Stimulated activated CD8-positive, alpha-beta memory T cell treated with anti-CD3 and anti-CD28 coated beads, Interleukin-7, amount 100 ng/mL, for 48 hours (primary cell): ENCODE measurements around the gene ERBB2.
A peak's percentile ranks its signal among the peaks of the same experiment; 100 is the strongest.

Experiments used
- DNase-seq, 2 donors: peaks; one replicate each; pipeline ENCODE4 v3.0.0-alpha.2; 2020; ENCODE audit warnings: low read depth in 1 of 2; ENCODE audit errors: extremely low read depth in 1 of 2

The ERBB2 gene

DNA sequence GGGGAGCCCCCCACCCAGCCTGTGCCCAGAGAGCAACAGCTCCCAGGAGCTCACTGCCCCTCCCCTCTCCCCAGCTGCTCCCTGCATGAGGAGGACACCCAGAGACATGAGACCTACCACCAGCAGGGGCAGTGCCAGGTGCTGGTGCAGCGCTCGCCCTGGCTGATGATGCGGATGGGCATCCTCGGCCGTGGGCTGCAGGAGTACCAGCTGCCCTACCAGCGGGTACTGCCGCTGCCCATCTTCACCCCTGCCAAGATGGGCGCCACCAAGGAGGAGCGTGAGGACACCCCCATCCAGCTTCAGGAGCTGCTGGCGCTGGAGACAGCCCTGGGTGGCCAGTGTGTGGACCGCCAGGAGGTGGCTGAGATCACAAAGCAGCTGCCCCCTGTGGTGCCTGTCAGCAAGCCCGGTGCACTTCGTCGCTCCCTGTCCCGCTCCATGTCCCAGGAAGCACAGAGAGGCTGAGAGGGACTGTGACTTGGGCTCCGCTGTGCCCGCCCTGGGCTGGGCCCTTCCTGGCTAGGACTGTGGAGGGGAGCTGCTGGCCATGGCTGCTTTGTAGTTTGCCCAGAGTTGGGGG lies 34.1 kb upstream of the ERBB2 start:
- DNase-seq, result no peak

DNA sequence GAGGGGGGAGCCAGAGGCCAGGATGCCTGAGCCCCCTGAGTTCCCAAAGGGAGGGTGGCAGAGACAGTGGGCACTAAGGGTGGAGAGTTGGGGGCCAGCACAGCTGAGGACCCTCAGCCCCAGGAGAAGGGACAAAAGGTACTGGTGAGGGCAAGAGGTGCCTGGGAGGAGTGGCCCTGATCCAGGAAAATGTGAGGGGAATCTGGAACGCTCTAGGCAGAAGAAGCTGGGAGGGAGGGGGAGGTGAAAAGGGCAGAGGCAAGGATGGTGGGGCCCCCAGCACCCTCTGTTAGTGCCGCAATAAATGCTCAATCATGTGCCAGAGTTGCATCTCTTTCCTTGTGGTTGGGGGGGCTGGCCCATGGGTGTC lies 33.6 kb upstream of the ERBB2 start:
- no peak for DNase-seq

DNA sequence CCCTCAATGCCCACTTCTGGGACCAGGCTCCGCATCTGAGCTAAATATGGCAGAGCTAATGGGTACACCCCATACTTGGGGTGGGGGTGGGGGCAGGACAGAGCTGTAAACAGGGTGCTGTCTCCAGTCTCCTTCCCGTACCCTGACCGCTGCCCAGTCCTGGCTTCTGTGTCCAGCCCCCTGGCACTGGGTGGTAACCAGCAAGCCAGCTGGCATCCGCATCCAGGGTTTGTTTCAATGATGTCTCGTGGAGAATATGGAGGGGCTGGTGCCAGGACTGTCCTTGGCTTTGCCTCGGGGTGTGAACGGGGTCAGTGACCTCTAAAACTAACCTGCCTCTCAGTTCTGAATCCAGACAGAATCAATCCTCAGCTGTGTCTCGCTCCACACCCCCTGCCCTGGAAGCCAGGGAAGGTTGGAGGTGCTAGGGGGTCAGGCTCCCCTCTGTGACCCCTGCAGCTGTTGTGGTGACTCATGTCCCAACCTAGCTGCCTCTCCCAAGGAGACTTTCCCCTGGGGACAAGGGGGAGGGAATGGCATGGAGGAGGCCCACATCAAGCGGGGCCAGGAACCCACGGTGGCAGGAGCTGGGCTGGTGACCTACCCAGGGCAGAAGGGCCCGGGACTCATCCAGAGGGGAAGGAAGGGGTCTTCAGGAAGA lies 33.1 kb upstream of the ERBB2 start:
- DNase-seq, result no peak

DNA sequence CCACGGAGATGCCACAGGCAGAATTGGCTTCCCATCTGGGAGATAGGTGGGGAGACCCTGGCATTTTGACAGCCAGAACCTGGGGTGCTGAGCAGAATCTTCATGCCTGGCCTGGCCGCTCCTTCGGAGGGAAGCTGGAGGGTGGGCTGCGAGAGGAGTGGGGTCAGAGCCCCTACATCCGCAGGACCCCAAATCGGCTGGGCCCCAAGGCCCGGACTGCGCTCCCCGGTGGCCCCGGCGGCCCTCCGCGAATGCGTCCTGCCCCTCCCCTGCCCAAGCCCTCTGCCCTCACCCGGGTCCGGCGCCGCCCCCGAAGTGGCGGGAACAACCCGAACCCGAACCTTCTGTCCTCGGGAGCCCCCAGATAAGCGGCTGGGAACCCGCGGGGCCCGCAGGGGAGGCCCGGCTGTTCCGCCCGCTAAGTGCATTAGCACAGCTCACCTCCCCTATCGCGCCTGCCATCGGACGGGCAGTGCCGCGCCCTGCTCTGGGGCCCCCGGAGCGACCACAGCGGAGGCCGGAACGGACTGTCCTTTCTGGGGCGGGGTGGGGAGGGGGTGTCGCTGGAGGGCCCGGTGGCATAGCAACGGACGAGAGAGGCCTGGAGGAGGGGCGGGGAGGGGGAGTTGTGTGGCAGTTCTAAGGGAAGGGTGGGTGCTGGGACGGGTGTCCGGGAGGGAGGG lies 32.5 kb upstream of the ERBB2 start:
- no peak for DNase-seq

DNA sequence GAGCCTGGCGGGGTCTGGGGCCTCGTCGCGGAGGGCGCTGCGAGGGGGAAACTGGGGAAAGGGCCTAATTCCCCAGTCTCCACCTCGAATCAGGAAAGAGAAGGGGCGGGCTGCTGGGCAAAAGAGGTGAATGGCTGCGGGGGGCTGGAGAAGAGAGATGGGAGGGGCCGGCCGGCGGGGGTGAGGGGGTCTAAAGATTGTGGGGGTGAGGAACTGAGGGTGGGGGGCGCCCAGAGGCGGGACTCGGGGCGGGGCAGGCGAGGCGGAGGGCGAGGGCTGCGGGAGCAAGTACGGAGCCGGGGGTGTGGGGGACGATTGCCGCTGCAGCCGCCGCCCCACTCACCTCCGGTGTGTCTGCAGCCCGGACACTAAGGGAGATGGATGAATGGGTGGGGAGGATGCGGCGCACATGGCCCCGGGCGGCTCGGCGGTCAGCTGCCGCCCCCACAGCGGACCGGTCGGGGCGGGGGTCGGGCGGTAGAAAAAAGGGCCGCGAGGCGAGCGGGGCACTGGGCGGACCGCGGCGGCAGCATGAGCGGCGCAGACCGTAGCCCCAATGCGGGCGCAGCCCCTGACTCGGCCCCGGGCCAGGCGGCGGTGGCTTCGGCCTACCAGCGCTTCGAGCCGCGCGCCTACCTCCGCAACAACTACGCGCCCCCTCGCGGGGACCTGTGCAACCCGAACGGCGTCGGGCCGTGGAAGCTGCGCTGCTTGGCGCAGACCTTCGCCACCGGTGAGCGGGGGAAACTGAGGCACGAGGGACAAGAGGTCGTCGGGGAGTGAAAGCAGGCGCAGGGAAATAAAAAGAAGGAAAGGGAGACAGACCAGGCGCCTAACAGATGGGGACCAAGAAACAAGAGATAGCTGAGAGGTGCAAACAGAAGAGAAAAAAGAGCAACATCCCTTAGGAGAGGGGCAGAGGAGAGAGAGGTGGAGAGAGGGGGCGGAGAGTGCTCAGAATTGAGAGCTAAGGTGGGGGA lies 31.6 kb upstream of the ERBB2 start, which contains the start of gene PNMT:
Gene PNMT (plus strand): TSS at position 509 of the 980 bp plus-strand sequence. CDS start 23 bp downstream, at position 532.
- peak in 1 of 2 donors; percentile 55 for DNase-seq

DNA sequence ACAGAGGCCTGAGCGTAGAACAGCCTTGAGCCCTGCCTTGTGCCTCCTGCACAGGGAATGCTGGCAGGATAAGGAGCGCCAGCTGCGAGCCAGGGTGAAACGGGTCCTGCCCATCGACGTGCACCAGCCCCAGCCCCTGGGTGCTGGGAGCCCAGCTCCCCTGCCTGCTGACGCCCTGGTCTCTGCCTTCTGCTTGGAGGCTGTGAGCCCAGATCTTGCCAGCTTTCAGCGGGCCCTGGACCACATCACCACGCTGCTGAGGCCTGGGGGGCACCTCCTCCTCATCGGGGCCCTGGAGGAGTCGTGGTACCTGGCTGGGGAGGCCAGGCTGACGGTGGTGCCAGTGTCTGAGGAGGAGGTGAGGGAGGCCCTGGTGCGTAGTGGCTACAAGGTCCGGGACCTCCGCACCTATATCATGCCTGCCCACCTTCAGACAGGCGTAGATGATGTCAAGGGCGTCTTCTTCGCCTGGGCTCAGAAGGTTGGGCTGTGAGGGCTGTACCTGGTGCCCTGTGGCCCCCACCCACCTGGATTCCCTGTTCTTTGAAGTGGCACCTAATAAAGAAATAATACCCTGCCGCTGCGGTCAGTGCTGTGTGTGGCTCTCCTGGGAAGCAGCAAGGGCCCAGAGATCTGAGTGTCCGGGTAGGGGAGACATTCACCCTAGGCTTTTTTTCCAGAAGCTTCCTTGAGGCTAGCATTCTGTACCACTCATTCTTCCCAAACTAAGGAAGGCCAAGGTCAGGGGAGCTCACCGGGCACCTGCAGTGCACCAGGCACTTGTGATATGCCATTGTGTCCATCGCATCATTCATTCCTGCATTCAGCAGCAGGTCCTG lies 29.7 kb upstream of the ERBB2 start:
- no peak for DNase-seq

DNA sequence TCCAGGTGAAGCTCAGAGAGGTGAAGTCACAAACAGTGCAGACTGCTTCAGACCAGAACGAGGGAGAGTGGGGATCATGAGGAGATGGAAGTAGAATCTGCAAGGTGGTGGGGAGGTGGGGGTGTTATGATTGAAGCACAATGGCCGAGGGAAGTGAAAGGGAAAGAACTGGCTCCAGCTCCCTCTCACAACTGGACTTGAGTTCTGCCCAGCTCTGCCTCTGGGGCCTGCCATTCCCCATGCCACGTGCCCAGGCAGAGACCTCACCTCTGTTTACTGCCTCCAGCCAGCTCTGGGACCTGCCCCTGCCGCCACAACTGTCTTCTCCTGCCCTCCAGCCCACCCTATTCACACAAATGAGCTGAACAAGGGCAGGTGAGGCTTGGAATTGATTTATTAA lies 29.1 kb upstream of the ERBB2 start:
- no peak for DNase-seq

DNA sequence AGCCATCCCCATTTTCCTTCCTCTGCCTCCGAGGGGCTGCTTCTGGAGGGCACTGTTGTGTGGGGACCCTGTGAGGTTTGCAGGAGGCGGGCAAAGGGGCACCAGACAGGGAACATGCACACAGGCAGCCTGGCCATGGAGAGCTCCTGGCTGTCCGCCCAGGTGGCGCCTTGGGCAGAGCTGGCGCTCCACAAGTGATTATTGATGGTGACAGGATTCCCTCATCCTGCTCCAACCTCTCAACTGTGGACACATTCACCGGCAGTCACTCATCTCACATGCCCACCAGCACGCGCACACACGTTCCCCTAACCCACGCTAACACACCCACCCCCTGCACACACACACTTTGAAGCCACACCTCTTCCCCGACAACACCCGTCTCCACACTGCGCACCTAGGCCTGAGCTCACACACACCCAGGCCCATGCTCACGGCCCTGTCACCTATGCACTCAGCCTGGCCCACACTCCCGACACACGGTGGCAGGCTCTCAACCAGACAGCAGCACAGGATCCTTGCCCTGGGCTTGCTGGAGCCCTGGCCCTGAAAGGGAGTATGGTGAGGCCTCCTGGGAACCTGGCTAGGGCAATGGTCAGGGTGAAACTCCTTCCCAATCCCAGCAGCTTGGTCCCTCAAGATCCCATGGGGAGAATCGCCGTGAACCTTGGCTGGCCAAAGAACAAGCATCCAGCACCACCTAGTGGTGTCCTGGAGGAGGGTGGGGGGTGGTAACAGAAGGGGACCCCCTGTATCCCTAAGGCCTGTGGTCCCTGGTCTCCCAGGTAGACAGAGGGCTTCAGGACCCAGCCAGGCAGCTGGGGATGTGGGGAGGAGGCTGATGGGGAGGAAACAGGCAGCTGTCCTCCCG lies 28.0 kb upstream of the ERBB2 start:
- DNase-seq, result no peak

DNA sequence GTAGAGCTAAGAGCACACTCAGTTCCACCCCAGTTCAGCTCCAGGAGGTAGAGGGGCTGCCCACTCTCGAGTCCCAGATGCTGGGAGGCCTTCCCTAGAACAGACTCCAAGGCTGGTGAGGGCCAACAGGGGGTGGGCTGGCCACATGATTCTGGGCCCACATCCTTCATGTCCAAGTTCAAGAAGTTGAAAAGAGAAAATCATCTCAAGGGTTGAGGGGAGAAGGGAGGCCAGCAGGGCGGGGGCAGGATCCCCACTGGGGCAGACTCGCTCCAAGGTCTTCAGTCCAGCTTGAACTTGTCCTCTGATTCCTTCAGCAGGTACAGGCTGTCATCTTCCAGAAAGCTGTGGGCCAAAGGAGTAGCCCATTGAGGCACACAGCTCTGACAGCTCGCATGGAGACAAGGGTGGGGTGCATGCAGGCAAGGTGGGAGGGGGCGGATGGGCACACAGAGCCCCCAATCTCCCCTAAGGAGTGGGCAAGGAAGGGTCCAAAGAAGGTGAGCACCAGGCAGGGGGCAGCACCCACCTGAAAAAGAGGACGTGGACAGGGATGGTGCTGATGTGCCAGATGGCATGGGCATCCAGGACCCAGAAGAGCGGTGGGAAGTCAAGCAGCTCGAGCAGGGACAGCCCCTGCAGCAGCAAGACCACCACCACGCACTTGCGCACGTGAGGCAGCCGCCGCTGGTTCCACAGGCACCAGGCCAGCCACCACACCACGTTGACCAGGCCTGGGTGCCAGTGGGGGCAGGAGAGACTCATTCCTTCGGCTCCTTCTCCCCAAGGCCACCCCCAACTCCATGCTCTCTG lies 27.1 kb upstream of the ERBB2 start:
- no peak for DNase-seq

DNA sequence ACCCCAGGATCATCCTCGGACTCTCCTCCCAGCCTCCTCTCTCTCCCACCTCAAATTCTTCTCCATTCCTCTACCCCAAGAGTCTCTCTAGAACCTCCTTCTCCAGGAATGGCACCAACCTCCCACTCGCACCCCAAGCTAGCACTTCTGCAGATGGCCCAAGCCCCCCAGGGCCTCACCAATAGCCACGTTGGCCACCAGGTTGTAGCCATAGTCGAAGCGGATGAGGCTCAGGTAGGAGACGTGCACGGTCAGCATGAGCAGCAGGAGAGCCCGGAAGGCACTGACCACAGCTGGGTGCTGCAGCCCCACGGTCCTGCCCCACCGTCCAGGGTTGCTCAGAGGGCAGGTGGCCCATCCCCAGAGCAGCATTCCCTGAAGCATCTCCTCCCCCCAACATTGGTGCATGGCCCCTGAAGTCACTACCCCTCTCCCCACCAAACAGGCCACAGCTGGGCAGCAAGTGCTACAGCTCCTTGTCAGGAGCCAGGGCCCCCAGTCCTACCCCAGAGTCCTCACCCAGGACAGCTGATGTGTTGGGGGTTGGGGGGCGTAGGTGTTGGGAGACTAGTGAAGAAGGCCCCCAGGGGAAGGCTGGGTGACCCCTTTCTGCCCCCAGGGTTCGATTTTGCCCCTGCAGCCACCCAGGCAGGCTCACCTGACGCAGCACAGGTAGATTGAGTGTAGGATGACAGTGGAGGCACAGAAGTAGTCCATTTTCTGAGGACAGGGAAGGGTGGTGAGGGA lies 26.4 kb upstream of the ERBB2 start:
- no peak for DNase-seq

DNA sequence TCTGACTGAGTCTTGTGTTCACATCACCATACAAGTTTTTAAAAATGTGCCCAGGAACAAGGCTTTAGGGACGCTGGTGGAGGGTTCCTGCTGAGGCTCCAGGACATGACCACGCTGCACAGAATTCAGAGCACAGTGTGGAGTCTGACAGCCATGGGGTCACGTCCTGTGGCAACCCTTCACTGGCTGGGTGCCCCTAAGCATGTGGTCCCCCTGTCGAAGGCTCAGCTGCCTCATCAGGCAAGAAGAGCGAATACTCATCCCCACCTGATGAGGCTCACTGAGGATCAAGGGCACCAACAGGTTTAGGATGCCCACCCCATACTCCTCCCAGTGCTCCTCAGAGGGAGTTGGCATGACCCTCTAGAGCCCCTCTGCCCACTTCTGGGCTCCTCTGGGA lies 25.7 kb upstream of the ERBB2 start:
- no peak for DNase-seq

DNA sequence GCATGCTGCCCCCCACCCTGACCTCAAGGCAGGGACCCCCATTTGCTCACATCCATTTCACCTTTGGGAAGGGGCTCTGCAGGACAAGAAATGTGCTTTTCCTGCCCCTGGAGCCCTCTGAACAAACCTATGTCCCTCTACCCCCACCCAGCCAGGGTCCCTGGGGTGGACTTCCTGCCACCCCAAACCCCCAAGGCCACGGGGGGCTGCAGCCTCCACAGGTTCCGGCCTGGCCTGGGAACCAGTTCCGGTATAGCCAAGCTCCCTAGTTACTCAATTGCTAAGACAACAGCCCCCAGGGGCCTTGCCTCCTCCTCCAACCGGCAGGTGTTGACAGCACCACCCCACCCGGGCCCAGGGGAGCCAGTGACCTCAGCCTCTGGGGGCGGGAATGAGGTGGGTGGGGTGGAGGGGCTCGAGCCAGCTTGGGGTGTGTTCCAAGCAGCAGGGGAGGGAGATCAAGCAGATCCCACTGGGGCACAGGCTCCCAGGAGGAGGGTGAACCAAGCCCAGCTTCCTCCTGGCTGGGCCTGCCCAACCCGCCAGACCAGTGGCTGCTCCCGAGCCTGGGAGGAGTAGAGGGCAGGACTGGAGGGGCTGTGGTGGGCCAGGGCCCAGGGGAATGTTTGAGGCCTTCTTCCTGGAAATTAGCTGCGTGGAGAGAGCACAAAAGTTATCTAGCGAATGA lies 25.0 kb upstream of the ERBB2 start:
- DNase-seq, result no peak

DNA sequence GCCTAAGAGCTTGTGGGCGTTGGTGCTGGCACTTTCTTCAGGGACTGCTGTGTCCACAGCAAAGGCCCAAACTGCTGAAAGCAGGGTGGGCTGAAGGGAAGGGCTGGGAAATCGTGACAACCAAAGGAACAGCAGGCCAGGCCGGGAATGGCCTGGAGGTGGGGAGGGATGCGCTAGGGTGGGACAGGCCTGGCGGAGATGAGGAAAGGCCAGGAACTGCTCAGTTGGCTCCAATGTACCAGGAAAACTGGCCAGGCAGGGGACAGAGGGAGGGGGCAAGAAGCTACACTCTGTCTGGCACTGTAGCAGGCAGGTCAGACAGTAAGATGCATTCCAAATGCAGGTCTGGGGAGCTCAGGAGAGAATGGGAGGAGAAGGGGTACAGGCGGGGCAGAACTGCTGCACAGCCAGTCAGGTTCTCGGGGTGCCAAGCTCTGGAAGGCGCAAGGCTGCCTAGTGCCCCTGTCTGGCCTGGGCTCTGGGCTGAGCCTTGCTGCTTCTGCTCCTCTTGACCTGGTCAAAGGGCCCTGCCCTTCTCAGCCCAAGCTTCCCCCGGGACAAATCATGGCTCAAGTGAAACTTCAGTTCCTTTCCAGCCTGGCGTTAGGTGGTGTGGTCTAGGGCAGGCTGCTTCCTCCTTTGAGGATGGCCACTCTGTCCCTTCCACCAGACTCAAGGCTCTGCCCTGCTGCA lies 24.3 kb upstream of the ERBB2 start:
- DNase-seq, result no peak

DNA sequence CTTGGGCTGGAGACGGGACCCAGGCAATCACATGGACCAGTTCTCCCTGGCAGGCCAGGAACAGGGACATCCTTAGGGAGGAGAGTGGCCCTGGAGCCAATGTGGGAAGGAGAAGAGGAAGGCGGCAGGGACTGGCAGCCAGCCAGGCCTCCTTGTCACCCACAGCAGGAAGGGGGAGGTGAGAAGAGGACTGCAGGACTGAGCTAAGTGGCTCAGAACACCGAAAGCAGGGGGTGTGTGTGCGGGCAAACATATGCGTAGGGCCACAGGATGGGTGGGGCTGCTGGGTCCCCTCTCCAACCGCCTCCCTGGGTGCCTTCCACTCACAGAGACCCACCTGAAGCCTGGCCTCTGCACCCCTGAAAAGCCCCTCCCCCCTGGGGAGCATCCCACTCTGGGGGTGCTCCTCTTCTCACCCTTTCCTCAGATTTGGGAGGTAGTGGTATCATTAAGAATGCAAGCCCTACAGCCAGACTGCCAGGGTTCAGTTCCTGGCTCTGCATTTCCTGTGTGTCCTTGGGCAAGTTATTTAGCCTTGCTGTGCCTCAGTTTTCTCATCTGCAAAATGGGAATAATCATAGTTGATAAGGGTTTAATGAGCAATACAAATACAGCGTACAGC lies 23.6 kb upstream of the ERBB2 start:
- peak in 1 of 2 donors; percentile 29 for DNase-seq

DNA sequence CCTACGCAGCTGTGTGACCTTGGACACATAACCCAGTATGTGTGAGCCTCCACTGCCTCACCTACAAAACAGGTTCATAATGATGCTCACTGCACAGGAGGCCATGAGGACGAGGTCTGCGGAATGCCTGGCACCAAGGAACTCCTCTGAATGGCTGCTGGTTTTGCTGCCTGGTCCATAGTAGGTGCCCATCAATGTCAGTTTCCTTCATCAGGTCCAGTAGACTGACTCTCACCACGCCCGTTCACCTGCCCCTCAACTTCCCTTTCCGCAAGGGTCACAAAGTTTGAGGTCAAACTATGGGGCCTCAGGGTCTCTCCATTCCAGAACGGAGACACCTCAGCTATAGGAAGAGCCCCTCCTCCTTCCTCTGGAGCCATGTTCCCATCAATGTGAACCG lies 22.8 kb upstream of the ERBB2 start:
- DNase-seq, result no peak
